Endothelial cell of umbilical vein (primary cell): ENCODE data around the gene TJP3. TPM values are rescaled to one million over a fixed set of nuclear protein-coding genes. Genes with fewer than 3 reads are reported as not detected.

ENCODE experiments used
- BruUV-seq: library from RNA; stranded (reverse); fragments of 400-500 nt; replicated peaks from 2 replicates; lab custom pipeline; 2021; lab: Mats Ljungman, UMichigan
- CTCF ChIA-PET: fragments of 300-600, 350-600 bp; sonication (Branson Sonifier 250); formaldehyde crosslinking; loops from one replicate; lab custom pipeline; 2021; ENCODE audit warnings: antibody characterized with exemption, inconsistent platforms; lab: Charles Lee
- POLR2A ChIA-PET: fragments of 300-600, 350-600 bp; sonication (Branson Sonifier 250); formaldehyde crosslinking; loops from one replicate; lab custom pipeline; 2021; ENCODE audit warnings: antibody characterized with exemption, inconsistent platforms; lab: Charles Lee
- DNase-seq: peaks from one replicate; pipeline ENCODE4 v3.0.0-alpha.2; 2011; ENCODE audit warnings: low read depth, low spot score
- FAIRE-seq: peaks from 2 replicates; lab custom pipeline; 2011; peaks lifted over from hg19 to GRCh38; lab: Jason Lieb, UNC
- H2AFZ ChIP-seq: 2 replicates; pipeline ENCODE4 v1.6.0; 2012; ENCODE audit warnings: low read depth, low read length, control low read depth, inconsistent platforms
- H3K27ac ChIP-seq: 2 replicates; pipeline ENCODE4 v1.5.1; 2011; ENCODE audit warnings: low read depth, mild to moderate bottlenecking, control low read depth, low read length, moderate library complexity; ENCODE audit not compliant: insufficient read depth
- H3K27me3 ChIP-seq, 2 experiments: 2 replicates each; pipeline versions ENCODE4 v1.6.0 to v1.6.1; 2011; ENCODE audit warnings: low read length in 2 of 2, mixed read lengths in 1 of 2; ENCODE audit not compliant: control insufficient read depth in 2 of 2, insufficient read depth in 2 of 2
- H3K36me3 ChIP-seq, 2 experiments: 2 replicates in 1 of 2; 3 replicates in 1 of 2; pipeline ENCODE4 v1.5.1; 2011; ENCODE audit warnings: low read length in 2 of 2, mild to moderate bottlenecking in 1 of 2, moderate library complexity in 1 of 2; ENCODE audit not compliant: control insufficient read depth in 2 of 2, insufficient read depth in 2 of 2; ENCODE audit errors: extremely low read depth in 1 of 2
- H3K4me1 ChIP-seq: 3 replicates; pipeline ENCODE4 v1.5.1; 2011; ENCODE audit warnings: mild to moderate bottlenecking, low read length; ENCODE audit not compliant: control insufficient read depth, insufficient read depth; ENCODE audit errors: extremely low read depth
- H3K4me2 ChIP-seq: 2 replicates; pipeline ENCODE4 v1.6.1; 2011; ENCODE audit warnings: low read length, control low read depth, mixed read lengths; ENCODE audit not compliant: insufficient read depth
- H3K4me3 ChIP-seq, 3 experiments: fragments of 200-600 bp in 1 of 3; sonication (generic), shearing (Covaris generic) in 1 of 3; replicated peaks in 1 of 3; 2 replicates each; pipeline ENCODE4 v1.5.1; 2011 to 2016; ENCODE audit warnings: control low read depth in 3 of 3, low read length in 3 of 3, mild to moderate bottlenecking in 2 of 3, inconsistent platforms in 1 of 3, low read depth in 1 of 3, moderate library complexity in 1 of 3; ENCODE audit not compliant: insufficient read depth in 1 of 3
- H3K79me2 ChIP-seq: 2 replicates; pipeline ENCODE4 v1.6.0; 2012; ENCODE audit warnings: low read length, inconsistent platforms; ENCODE audit not compliant: control insufficient read depth, insufficient read depth
- H3K9ac ChIP-seq: replicated peaks from 2 replicates; pipeline ENCODE3; 2011; ENCODE audit warnings: low read length, control low read depth; ENCODE audit not compliant: insufficient read depth; ENCODE audit errors: extremely low read depth
- H3K9me1 ChIP-seq: replicated peaks from 3 replicates; pipeline ENCODE4 v1.6.0; 2011; ENCODE audit warnings: mild to moderate bottlenecking, low read length; ENCODE audit not compliant: control insufficient read depth, insufficient read depth; ENCODE audit errors: extremely low read depth
- H3K9me3 ChIP-seq: replicated peaks from 2 replicates; pipeline ENCODE4 v1.5.1; 2012; ENCODE audit warnings: low read length, inconsistent platforms; ENCODE audit not compliant: control insufficient read depth, insufficient read depth
- H4K20me1 ChIP-seq: replicated peaks from 2 replicates; pipeline ENCODE3; 2011; ENCODE audit warnings: mild to moderate bottlenecking, low read length; ENCODE audit not compliant: control insufficient read depth, insufficient read depth; ENCODE audit errors: extremely low read depth
- CTCF ChIP-seq, 2 donors: IDR thresholded peaks; 1 replicate in 1 of 2; 2 replicates in 1 of 2; pipeline ENCODE4 v1.5.1; 2011; ENCODE audit warnings: low read length in 2 of 2, mild to moderate bottlenecking in 2 of 2, moderate library complexity in 2 of 2, control low read depth in 1 of 2, inconsistent platforms in 1 of 2, low read depth in 1 of 2; ENCODE audit not compliant: insufficient read depth in 1 of 2; ENCODE audit errors: extremely low read depth in 1 of 2
- EZH2 ChIP-seq: IDR thresholded peaks from 2 replicates; pipeline ENCODE4 v1.6.1; 2012; ENCODE audit warnings: borderline replicate concordance, low read depth, mild to moderate bottlenecking, moderate library complexity, low read length, inconsistent platforms; ENCODE audit not compliant: severe bottlenecking
- FOS ChIP-seq: IDR thresholded peaks from 2 replicates; pipeline ENCODE4 v1.6.1; 2011; ENCODE audit warnings: mild to moderate bottlenecking, low read length, moderate library complexity, borderline replicate concordance; ENCODE audit not compliant: insufficient read depth
- GATA2 ChIP-seq: IDR thresholded peaks from 2 replicates; pipeline ENCODE4 v1.7.0; 2011; ENCODE audit warnings: low read depth, mild to moderate bottlenecking, moderate library complexity, mixed read lengths, low read length; ENCODE audit not compliant: insufficient read length, insufficient read depth
- MAX ChIP-seq: IDR thresholded peaks from 2 replicates; pipeline ENCODE4 v1.6.1; 2011; ENCODE audit not compliant: insufficient read depth, insufficient read length
- MYC ChIP-seq: IDR thresholded peaks from one replicate; pipeline ENCODE4 v1.6.1; 2011; ENCODE audit warnings: mild to moderate bottlenecking, low read depth, low read length
- POLR2A ChIP-seq: IDR thresholded peaks from 2 replicates; pipeline ENCODE4 v1.6.1; 2012; ENCODE audit warnings: low read depth, mild to moderate bottlenecking, control low read depth, low read length
- POLR2AphosphoS5 ChIP-seq: IDR thresholded peaks from 2 replicates; pipeline ENCODE4 v1.6.1; 2012; ENCODE audit warnings: low read depth, mild to moderate bottlenecking, control low read depth, low read length, moderate library complexity; ENCODE audit not compliant: insufficient read depth
- dilution Hi-C: fragments of 300-500 bp; cut with MboI; formaldehyde crosslinking; loops from one replicate; pipeline ENCODE4 v1.15.0; 2019; ENCODE audit warnings: low sequenced_read_pairs; ENCODE audit not compliant: extremely low pct_ligation_motif_present
- intact Hi-C: fragments of 100-400 bp; cut with micrococcal nuclease; formaldehyde crosslinking; loops from one replicate; pipeline ENCODE4 v1.10.0; 2022
- polyA plus RNA-seq, 4 experiments: library from polyadenylated mRNA; depleted of rRNA in 3 of 4; stranded (reverse) in 3 of 4; unstranded in 1 of 4; fragments of >200 nt; gene quantifications; 2 replicates each; pipeline versions ENCODE4 v1.2.1 to v1.2.3, GENCODE V29; 2011 to 2012; ENCODE audit warnings: missing spikeins in 1 of 4
- total RNA-seq: library from RNA; stranded (reverse); gene quantifications from 2 replicates; pipeline ENCODE4 v1.2.3, GENCODE V29; 2021

The TJP3 gene
- total and polyA plus RNA-seq, 2 donors (not counting 3 experiments of a cell fraction or from before 2014, with no cell fraction given): 0.10 TPM; not detected in 1

- ChIA-PET CTCF (interaction anchor here (1.4 to 7.6 kb wide), 2 partner anchors 28 to 31 kb away, joined by 3 to 66 read pairs; partner anchors contain the start of gene PIP5K1C), POLR2A (interaction anchor here (0.7 to 1.0 kb wide), 2 partner anchors 14 to 331 kb away, joined by 5 to 6 read pairs; no protein-coding TSS in a partner anchor)
- H4K20me1 ChIP-seq: no peaks in the 10 kb centered on the region
- no peaks in the 10 kb centered on the region for H3K9me1 ChIP-seq
- H3K79me2 ChIP-seq: peaks cover 8% of the 10 kb centered on the region
- no peak overlapping the region for H3K27ac ChIP-seq
- no peak overlapping the region for H2AFZ ChIP-seq
- no peaks in the 10 kb centered on the region for H3K9me3 ChIP-seq
- H3K27me3 ChIP-seq: no peaks in the 10 kb centered on the region
- H3K4me2 ChIP-seq: no peak overlapping the region
- FAIRE-seq: no peak
- intact Hi-C loops: no loop called here
- dilution Hi-C loops: no loop called here
- no peak for DNase-seq
- H3K4me3 ChIP-seq: no peak overlapping the region
- no peak for TF ChIP-seq POLR2AphosphoS5
- no peak for TF ChIP-seq POLR2A
- TF ChIP-seq CTCF (IDR thresholded peaks at IDR 0.05; ENCODE audit: extremely low read depth in 1 of 2, insufficient read depth in 1 of 2, low read depth in 1 of 2, low read length in 2 of 2): no peak
- TF ChIP-seq MAX: no peak
- no peak for TF ChIP-seq FOS
- TF ChIP-seq EZH2: no peak
- no peak for TF ChIP-seq MYC
- TF ChIP-seq GATA2: no peak
- H3K4me1 ChIP-seq: peaks cover 28% of the 10 kb centered on the region
- H3K9ac ChIP-seq: no peak overlapping the region
- BruUV-seq: TSS peak; percentile 2
- H3K36me3 ChIP-seq: no peaks in the 10 kb centered on the region
These were observed 38.9 kb upstream of the TJP3 start for GRCh38 chr19:3669082-3669946.
